ENCODE results near the gene ABCA7. TPM values are rescaled to one million over a fixed set of nuclear protein-coding genes. Genes with fewer than 3 reads are reported as not detected.

Gene ABCA7
- total and polyA plus RNA-seq, 2 of the 13 experiments (the other 11 are each of a cell fraction or from before 2014, with no cell fraction given): 4.4 to 32.4 TPM

- no peak for TF ChIP-seq MLXIP (CRISPR knock-in tag; IDR thresholded peaks at IDR 0.05; ENCODE audit: borderline replicate concordance)
- no peak for TF ChIP-seq ZNF740 (CRISPR knock-in tag; IDR thresholded peaks at IDR 0.05)
- TF ChIP-seq CENPX (CRISPR knock-in tag; IDR thresholded peaks at IDR 0.05): no peak
- TF ChIP-seq ZNF562 (CRISPR knock-in tag; IDR thresholded peaks at IDR 0.05; ENCODE audit: borderline replicate concordance): no peak
- peak; percentile 92 for TF ChIP-seq ZNF121 (CRISPR knock-in tag; IDR thresholded peaks at IDR 0.05)
- no peak for TF ChIP-seq SNRNP70 (IDR thresholded peaks at IDR 0.05; ENCODE audit: low read depth, low read length)
- TF ChIP-seq FOXO1 (CRISPR knock-in tag; IDR thresholded peaks at IDR 0.05): peak; percentile 9; the same call in 1 of the 2 replicates
- TF ChIP-seq ZNF646 (CRISPR knock-in tag; IDR thresholded peaks at IDR 0.05): no peak
- TF ChIP-seq ZNF282 (IDR thresholded peaks at IDR 0.05; ENCODE audit: partially characterized antibody): no peak
- TF ChIP-seq ZNF44 (CRISPR knock-in tag; IDR thresholded peaks at IDR 0.05): no peak
- no peak for TF ChIP-seq DNMT1 (CRISPR knock-in tag; IDR thresholded peaks at IDR 0.05)
- no peak for TF ChIP-seq ZNF10 (CRISPR knock-in tag; IDR thresholded peaks at IDR 0.05; ENCODE audit: borderline replicate concordance, low read depth)
- TF ChIP-seq TFE3 (CRISPR knock-in tag; IDR thresholded peaks at IDR 0.05): peak; percentile 52; the same call in 1 of the 2 replicates
- TF ChIP-seq ZNF317 (CRISPR knock-in tag; IDR thresholded peaks at IDR 0.05): peak; percentile 54
- no peak for TF ChIP-seq MTF2 (CRISPR knock-in tag; IDR thresholded peaks at IDR 0.05; ENCODE audit: borderline replicate concordance)
- peak; percentile 71; the same call in 1 of the 2 replicates for TF ChIP-seq MYC (CRISPR knock-in tag; IDR thresholded peaks at IDR 0.05; ENCODE audit: borderline replicate concordance)
- TF ChIP-seq MEIS2 (CRISPR knock-in tag; IDR thresholded peaks at IDR 0.05): no peak
- TF ChIP-seq TCF7L2 (IDR thresholded peaks at IDR 0.05; ENCODE audit: low read depth, low read length): no peak
Observed at GRCh38 chr19:993361-993830, 46.5 kb upstream of the ABCA7 start (continued).

Measured in HepG2 (cell line).